Measurements from ENCODE around the gene EML2.

The EML2 gene

GRCh38 chr19:45613926-45614725 is 25.1 kb downstream of the EML2 start:
- DNase-seq, result no peak
- Histone ChIP-seq H3K9me3 (no peaks in the 10 kb centered on the region), H3K4me1 (peaks cover 7% of the 10 kb centered on the region), H3K4me3 (ENCODE audit: low read depth, low read length) (no peak overlapping the region), H3K36me3 (no peaks in the 10 kb centered on the region), H3K27me3 (no peaks in the 10 kb centered on the region)
- TF ChIP-seq, protein P1, sequence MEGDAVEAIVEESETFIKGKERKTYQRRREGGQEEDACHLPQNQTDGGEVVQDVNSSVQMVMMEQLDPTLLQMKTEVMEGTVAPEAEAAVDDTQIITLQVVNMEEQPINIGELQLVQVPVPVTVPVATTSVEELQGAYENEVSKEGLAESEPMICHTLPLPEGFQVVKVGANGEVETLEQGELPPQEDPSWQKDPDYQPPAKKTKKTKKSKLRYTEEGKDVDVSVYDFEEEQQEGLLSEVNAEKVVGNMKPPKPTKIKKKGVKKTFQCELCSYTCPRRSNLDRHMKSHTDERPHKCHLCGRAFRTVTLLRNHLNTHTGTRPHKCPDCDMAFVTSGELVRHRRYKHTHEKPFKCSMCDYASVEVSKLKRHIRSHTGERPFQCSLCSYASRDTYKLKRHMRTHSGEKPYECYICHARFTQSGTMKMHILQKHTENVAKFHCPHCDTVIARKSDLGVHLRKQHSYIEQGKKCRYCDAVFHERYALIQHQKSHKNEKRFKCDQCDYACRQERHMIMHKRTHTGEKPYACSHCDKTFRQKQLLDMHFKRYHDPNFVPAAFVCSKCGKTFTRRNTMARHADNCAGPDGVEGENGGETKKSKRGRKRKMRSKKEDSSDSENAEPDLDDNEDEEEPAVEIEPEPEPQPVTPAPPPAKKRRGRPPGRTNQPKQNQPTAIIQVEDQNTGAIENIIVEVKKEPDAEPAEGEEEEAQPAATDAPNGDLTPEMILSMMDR (IDR thresholded peaks at IDR 0.05; ENCODE audit: low read depth, low read length), result no peak

DNA sequence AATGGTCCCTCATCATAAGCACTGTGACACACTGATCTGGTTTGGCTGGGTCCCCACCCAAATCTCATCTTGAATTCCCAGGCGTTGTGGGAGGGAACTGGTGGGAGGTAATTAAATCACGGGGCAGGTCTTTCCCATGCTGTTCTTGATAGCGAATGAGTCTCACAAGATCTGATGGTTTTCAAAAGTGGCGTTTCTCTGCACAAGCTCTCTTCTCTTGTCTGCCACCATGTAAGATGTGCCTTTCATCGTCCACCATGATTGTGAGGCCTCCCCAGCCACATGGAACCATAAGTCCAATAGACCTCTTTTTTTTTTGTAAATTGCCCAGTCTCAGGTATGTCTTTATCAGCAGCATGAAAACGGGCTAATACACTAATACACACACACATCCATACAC is 30.2 kb downstream of the EML2 start:
- no peak overlapping the region for H3K4me3 ChIP-seq (ENCODE audit: low read depth, low read length)
- TF ChIP-seq, protein P1 (IDR thresholded peaks at IDR 0.05; ENCODE audit: low read depth, low read length), result no peak
- no peaks in the 10 kb centered on the region for H3K9me3 ChIP-seq
- H3K4me1 ChIP-seq, result no peaks in the 10 kb centered on the region
- DNase-seq, result no peak
- no peaks in the 10 kb centered on the region for H3K36me3 ChIP-seq
- no peaks in the 10 kb centered on the region for H3K27me3 ChIP-seq

GRCh38 chr19:45607071-45608029 is 31.8 kb downstream of the EML2 start:
- Histone ChIP-seq H3K36me3 (no peaks in the 10 kb centered on the region), H3K4me3 (ENCODE audit: low read depth, low read length) (peak overlapping the region; percentile 59), H3K4me1 (no peaks in the 10 kb centered on the region), H3K27me3 (peaks cover 13% of the 10 kb centered on the region), H3K9me3 (no peaks in the 10 kb centered on the region)
- peak; percentile 83 for DNase-seq
- TF ChIP-seq, protein P1 (IDR thresholded peaks at IDR 0.05; ENCODE audit: low read depth, low read length), result peak; percentile 88

- TF ChIP-seq, protein P1 (IDR thresholded peaks at IDR 0.05; ENCODE audit: low read depth, low read length), result no peak
- H3K4me1 ChIP-seq, result peaks cover 10% of the 10 kb centered on the region
- no peaks in the 10 kb centered on the region for H3K36me3 ChIP-seq
- DNase-seq, result peak; percentile 34
- no peak within 1 kb of the TSS for H3K4me3 ChIP-seq (ENCODE audit: low read depth, low read length)
- no peaks in the 10 kb centered on the region for H3K9me3 ChIP-seq
- peaks cover 50% of the 10 kb centered on the region for H3K27me3 ChIP-seq
Measured at GRCh38 chr19:45601524-45602374, 37.4 kb downstream of the EML2 start, which contains the start of gene GPR4. Gene GPR4 (minus strand): TSS chr19:45602212. CDS start chr19:45591866, 10,346 bp downstream.

- TF ChIP-seq, protein P1 (IDR thresholded peaks at IDR 0.05; ENCODE audit: low read depth, low read length), result no peak
- H3K4me3 ChIP-seq (ENCODE audit: low read depth, low read length), result no peak overlapping the region
- no peaks in the 10 kb centered on the region for H3K36me3 ChIP-seq
- DNase-seq, result no peak
- no peaks in the 10 kb centered on the region for H3K9me3 ChIP-seq
- peaks cover 50% of the 10 kb centered on the region for H3K27me3 ChIP-seq
- H3K4me1 ChIP-seq, result peaks cover 10% of the 10 kb centered on the region
Measured at GRCh38 chr19:45601115-45601514, 38.1 kb downstream of the EML2 start.
